Epithelial cell of esophagus (primary cell): ENCODE data around the gene CFAP43.
"Not testable (repeated sequence)": the region's sequence is repeated elsewhere in the genome, so short reads cannot be mapped to it uniquely, and the experiment has no call there.

Experiments used
- DNase-seq: peaks from one replicate; pipeline ENCODE4 v3.0.0; 2010; ENCODE audit warnings: low read depth
- H3K4me3 ChIP-seq: 2 replicates; pipeline ENCODE4 v1.5.1; 2011; ENCODE audit warnings: mild to moderate bottlenecking, low read length, control low read depth
- TF ChIP-seq, protein P1 (sequence below): IDR thresholded peaks from 2 replicates; pipeline ENCODE4 v1.5.1; 2011; ENCODE audit warnings: low read depth, mild to moderate bottlenecking, low read length, control low read depth, inconsistent platforms; ENCODE audit not compliant: insufficient read depth; ENCODE audit errors: missing control alignments

CFAP43 gene

DNA sequence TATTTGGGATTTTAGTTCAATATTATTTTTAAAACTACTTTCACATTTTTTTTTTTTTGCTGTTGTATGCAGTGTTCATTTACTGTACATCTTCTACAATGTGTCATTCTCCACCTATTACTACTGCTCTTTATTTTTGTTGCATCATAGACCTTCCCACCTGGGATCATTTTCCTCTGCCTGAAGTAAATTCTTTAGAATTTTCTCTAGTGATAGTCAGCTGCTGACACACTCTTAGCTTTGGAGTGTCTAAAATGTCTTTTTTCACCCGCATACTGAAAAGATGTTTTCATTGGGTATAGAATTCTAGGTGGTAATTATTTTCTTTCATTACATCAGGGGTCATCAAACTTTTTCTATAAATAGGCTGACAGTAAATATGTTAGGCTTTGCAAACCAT, 30.5 kb downstream of the CFAP43 start:
- DNase-seq: peak; percentile 36
- no peak overlapping the region for H3K4me3 ChIP-seq
- TF ChIP-seq, protein P1, sequence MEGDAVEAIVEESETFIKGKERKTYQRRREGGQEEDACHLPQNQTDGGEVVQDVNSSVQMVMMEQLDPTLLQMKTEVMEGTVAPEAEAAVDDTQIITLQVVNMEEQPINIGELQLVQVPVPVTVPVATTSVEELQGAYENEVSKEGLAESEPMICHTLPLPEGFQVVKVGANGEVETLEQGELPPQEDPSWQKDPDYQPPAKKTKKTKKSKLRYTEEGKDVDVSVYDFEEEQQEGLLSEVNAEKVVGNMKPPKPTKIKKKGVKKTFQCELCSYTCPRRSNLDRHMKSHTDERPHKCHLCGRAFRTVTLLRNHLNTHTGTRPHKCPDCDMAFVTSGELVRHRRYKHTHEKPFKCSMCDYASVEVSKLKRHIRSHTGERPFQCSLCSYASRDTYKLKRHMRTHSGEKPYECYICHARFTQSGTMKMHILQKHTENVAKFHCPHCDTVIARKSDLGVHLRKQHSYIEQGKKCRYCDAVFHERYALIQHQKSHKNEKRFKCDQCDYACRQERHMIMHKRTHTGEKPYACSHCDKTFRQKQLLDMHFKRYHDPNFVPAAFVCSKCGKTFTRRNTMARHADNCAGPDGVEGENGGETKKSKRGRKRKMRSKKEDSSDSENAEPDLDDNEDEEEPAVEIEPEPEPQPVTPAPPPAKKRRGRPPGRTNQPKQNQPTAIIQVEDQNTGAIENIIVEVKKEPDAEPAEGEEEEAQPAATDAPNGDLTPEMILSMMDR: no peak

DNA sequence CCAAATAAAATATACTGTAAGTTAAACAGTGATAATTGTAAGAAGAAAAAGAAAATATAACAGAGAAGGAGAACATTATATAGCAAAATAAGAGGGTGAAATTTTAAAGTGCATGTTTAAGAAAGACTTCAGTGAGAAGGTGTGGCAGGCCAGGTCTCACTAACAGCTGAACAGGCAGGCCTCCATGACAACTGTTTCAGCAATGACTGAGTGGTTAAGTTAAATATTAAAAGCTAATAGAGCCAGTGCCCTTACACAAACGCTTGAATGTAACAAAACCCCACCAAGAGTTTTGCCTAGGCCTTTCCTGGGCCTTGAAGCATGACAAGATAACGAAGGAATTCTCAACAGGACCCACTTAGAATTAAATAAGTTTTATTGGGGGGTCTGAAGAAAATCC, 32.6 kb downstream of the CFAP43 start:
- DNase-seq: no peak
- no peak overlapping the region for H3K4me3 ChIP-seq
- TF ChIP-seq, protein P1: no peak

GRCh38 chr10:104197364-104197763, 34.8 kb downstream of the CFAP43 start:
- TF ChIP-seq, protein P1: peak; percentile 25
- DNase-seq: peak; percentile 71

DNA sequence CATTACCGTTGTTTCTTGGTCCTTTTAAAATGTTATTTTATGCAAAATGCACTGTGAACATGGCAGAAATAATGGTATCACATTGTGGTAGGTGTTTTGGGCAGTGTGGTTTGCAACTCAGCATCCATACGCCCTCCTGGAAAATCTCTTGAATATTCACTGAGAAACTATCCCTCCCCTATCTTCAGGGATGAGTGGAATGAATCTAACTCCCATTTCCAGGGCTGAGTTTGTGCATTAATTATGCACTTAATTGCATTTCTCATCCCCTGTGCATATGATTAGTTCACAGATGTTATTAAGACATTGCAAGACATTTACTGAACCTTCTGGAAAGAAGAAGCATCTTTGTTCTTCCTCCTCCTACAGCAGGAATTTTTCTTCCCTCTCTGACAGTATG, 36.5 kb downstream of the CFAP43 start:
- H3K4me3 ChIP-seq: no peak overlapping the region
- DNase-seq: no peak
- TF ChIP-seq, protein P1: no peak

More at GRCh38 chr10:104197364-104197763, 34.8 kb downstream of the CFAP43 start:
- no peak overlapping the region for H3K4me3 ChIP-seq

- TF ChIP-seq, protein P1: no peak
- no peak overlapping the region for H3K4me3 ChIP-seq
- no peak for DNase-seq
These were observed 38.4 kb downstream of the CFAP43 start for GRCh38 chr10:104193787-104194186.

GRCh38 chr10:104190695-104191094, 41.5 kb downstream of the CFAP43 start:
- H3K4me3 ChIP-seq: no peak overlapping the region
- TF ChIP-seq, protein P1: no peak
- no peak for DNase-seq

- TF ChIP-seq, protein P1: no peak
These were observed 48.5 kb downstream of the CFAP43 start for GRCh38 chr10:104183682-104184081.

GRCh38 chr10:104174136-104174535, 58.0 kb downstream of the CFAP43 start:
- not testable (repeated sequence) for DNase-seq, H3K4me3 ChIP-seq

More at GRCh38 chr10:104183682-104184081, 48.5 kb downstream of the CFAP43 start:
- H3K4me3 ChIP-seq: no peak overlapping the region
- DNase-seq: no peak
